ENCODE results near the gene PIGA. TPM values are rescaled to one million over a fixed set of nuclear protein-coding genes. Genes with fewer than 3 reads are reported as not detected.

Gene PIGA
- total RNA-seq, 1 donor from 2014 or later = 6.8 TPM

DNA sequence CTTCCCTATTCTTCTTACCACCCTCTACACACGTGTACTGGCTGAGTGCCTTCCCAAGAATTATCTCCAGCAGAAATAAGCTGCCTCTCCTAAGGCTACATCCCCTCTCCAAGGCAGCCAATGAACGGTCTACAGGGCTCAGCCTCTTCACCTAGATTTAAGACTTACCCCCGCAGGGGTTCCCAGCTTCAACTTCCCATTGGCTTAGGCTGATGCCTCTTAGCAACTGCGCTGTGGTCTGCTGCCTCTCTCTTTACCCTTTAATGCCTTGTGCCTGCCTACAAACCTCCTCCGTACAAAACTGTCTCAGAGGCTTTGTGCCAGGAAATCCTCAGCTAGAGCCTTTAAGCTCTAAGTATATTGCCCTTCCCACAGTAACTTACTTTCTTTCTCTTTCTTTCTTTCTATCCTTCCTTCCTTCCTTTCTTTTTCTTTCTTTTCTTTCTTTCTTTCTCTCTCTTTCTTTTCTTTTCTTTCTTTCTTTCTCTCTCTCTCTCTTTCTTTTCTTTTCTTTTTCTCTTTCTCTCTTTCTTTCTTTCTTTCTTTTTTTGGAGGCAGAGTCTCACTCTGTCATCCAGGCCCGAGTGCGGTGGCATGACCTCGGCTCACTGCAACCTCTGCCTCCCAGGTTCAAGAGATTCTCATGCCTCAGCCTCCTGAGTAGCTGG lies 15.1 kb upstream of the PIGA start:
- Histone ChIP-seq H3K27ac (ENCODE audit: low read depth, low read length) (no peak overlapping the region), H3K4me3 (ENCODE audit: low read length in 3 of 3) (no peak overlapping the region), H3K4me1 (ENCODE audit: control insufficient read depth in 3 of 3, insufficient read depth in 3 of 3, low read length in 3 of 3) (no peaks in the 10 kb centered on the region), H3K9me3 (ENCODE audit: control insufficient read depth in 3 of 3, low read length in 3 of 3) (no peaks in the 10 kb centered on the region), H3K36me3 (ENCODE audit: control insufficient read depth in 3 of 3, insufficient read depth in 3 of 3, low read length in 3 of 3) (peaks cover 3 to 5% (median 3%) of the 10 kb centered on the region in 3 donors), H3K27me3 (ENCODE audit: control insufficient read depth in 3 of 3, insufficient read depth in 3 of 3, low read length in 3 of 3) (peaks cover 0 to 3% (median 0%) of the 10 kb centered on the region in 3 donors), H3K9ac (ENCODE audit: low read depth in 1 of 3, low read length in 3 of 3) (no peak overlapping the region)

GRCh38 chrX:15349046-15349445 lies 13.7 kb upstream of the PIGA start:
- no peaks in the 10 kb centered on the region for H3K9me3 ChIP-seq (ENCODE audit: control insufficient read depth in 3 of 3, low read length in 3 of 3)
- H3K36me3 ChIP-seq (ENCODE audit: control insufficient read depth in 3 of 3, insufficient read depth in 3 of 3, low read length in 3 of 3) = peaks cover 2 to 5% (median 3%) of the 10 kb centered on the region in 3 donors
- H3K9ac ChIP-seq (ENCODE audit: low read depth in 1 of 3, low read length in 3 of 3) = no peak overlapping the region
- no peak overlapping the region for H3K4me3 ChIP-seq (ENCODE audit: low read length in 3 of 3)
- H3K27me3 ChIP-seq (ENCODE audit: control insufficient read depth in 3 of 3, insufficient read depth in 3 of 3, low read length in 3 of 3) = peaks cover 0 to 3% (median 0%) of the 10 kb centered on the region in 3 donors
- no peak overlapping the region for H3K27ac ChIP-seq (ENCODE audit: low read depth, low read length)
- no peaks in the 10 kb centered on the region for H3K4me1 ChIP-seq (ENCODE audit: control insufficient read depth in 3 of 3, insufficient read depth in 3 of 3, low read length in 3 of 3)

DNA sequence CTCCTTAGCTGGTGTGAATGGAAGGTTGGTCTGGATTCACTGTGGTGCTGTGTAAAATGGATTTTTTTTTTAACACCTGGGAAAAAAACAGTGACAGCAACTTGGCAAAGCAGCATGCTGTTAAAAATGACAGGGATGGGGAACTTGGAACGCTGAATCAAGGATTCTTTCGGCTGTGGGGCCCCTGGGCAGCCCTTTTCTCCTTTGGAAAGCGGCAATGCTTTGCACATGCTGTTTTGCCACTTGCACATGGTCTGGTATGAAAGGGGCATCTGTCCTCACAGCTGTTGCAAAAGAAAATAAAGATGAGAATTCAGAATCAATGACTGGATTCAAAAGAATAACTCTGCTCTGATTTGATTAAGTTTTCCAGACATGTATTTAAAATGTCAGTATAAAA lies 10.7 kb upstream of the PIGA start:
- no peaks in the 10 kb centered on the region for H3K9me3 ChIP-seq (ENCODE audit: control insufficient read depth in 3 of 3, low read length in 3 of 3)
- no peak overlapping the region for H3K9ac ChIP-seq (ENCODE audit: low read depth in 1 of 3, low read length in 3 of 3)
- no peaks in the 10 kb centered on the region for H3K4me1 ChIP-seq (ENCODE audit: control insufficient read depth in 3 of 3, insufficient read depth in 3 of 3, low read length in 3 of 3)
- peaks cover 0 to 3% (median 0%) of the 10 kb centered on the region in 3 donors for H3K27me3 ChIP-seq (ENCODE audit: control insufficient read depth in 3 of 3, insufficient read depth in 3 of 3, low read length in 3 of 3)
- no peak overlapping the region for H3K4me3 ChIP-seq (ENCODE audit: low read length in 3 of 3)
- H3K36me3 ChIP-seq (ENCODE audit: control insufficient read depth in 3 of 3, insufficient read depth in 3 of 3, low read length in 3 of 3) = peaks cover 2 to 3% (median 3%) of the 10 kb centered on the region in 3 donors
- H3K27ac ChIP-seq (ENCODE audit: low read depth, low read length) = no peak overlapping the region

DNA sequence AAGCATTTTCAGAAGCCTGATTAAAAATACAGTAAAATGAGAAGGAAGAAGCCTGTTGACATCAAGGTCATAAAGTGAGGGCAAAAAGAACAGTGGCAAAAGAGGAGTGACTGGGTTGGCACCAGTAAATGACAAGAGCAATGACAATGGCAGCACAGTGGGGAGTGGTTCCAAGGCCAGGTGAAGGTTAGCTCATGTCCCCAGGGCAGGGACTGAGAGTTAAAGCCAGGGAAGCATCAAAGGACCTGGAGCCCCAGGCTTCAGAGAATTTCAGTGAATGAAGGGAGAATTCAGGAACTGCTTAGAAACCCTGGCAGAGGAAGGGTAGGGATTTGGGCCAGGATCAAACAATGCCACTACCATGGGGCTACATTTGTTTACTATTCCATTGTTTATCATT lies 8.8 kb upstream of the PIGA start:
- Histone ChIP-seq H3K4me3 (ENCODE audit: low read length in 3 of 3) (no peak overlapping the region), H3K27ac (ENCODE audit: low read depth, low read length) (no peak overlapping the region), H3K27me3 (ENCODE audit: control insufficient read depth in 3 of 3, insufficient read depth in 3 of 3, low read length in 3 of 3) (peaks cover 0 to 3% (median 0%) of the 10 kb centered on the region in 3 donors), H3K9me3 (ENCODE audit: control insufficient read depth in 3 of 3, low read length in 3 of 3) (no peaks in the 10 kb centered on the region), H3K36me3 (ENCODE audit: control insufficient read depth in 3 of 3, insufficient read depth in 3 of 3, low read length in 3 of 3) (peaks cover 2 to 3% (median 3%) of the 10 kb centered on the region in 3 donors), H3K4me1 (ENCODE audit: control insufficient read depth in 3 of 3, insufficient read depth in 3 of 3, low read length in 3 of 3) (no peaks in the 10 kb centered on the region), H3K9ac (ENCODE audit: low read depth in 1 of 3, low read length in 3 of 3) (no peak overlapping the region)

DNA sequence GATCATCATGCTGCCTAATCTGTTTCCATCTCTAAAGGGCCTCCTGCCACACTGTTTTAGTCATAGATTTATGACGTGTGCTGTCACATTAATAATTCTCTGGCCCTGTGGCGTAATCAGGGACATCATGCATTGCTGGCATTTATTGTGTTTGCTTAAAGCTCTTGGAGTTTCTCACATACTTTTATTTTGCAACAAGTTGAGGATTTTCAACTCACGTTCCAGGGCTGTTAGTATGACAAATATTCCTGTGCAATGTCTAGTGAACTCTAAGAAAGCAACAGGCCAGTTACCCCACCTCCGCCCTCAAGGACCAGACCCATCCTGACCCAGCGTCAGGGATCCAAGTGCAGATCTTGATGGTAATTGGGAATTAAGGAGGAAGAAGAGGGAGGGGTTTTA lies 7.8 kb upstream of the PIGA start:
- Histone ChIP-seq H3K4me3 (ENCODE audit: low read length in 3 of 3) (no peak overlapping the region), H3K9ac (ENCODE audit: low read depth in 1 of 3, low read length in 3 of 3) (no peak overlapping the region), H3K4me1 (ENCODE audit: control insufficient read depth in 3 of 3, insufficient read depth in 3 of 3, low read length in 3 of 3) (no peaks in the 10 kb centered on the region), H3K27ac (ENCODE audit: low read depth, low read length) (no peak overlapping the region), H3K36me3 (ENCODE audit: control insufficient read depth in 3 of 3, insufficient read depth in 3 of 3, low read length in 3 of 3) (peaks cover 2 to 3% (median 3%) of the 10 kb centered on the region in 3 donors), H3K9me3 (ENCODE audit: control insufficient read depth in 3 of 3, low read length in 3 of 3) (no peaks in the 10 kb centered on the region), H3K27me3 (ENCODE audit: control insufficient read depth in 3 of 3, insufficient read depth in 3 of 3, low read length in 3 of 3) (no peaks in the 10 kb centered on the region)

DNA sequence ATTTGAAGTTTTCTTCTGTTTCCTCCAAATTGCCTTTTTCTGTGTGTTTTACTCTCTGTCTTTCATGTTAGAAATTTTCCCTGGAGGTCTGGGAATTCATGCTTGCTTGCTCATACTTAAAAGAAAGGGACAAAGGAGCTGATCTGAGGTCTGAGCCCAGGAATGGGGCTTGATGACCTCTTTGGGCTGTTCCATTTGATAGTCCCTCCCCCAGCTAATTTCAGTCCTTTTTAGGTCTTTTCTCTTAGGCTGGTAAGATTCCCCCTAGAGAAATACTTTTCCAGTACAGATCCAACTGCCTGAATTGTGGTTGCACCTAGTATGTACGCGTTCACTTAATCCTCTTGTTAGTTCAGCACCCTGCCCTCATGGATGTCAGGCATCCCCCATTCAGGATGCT lies 5.5 kb upstream of the PIGA start:
- Histone ChIP-seq H3K9me3 (ENCODE audit: control insufficient read depth in 3 of 3, low read length in 3 of 3) (no peaks in the 10 kb centered on the region), H3K27ac (ENCODE audit: low read depth, low read length) (no peak overlapping the region), H3K4me3 (ENCODE audit: low read length in 3 of 3) (no peak overlapping the region), H3K27me3 (ENCODE audit: control insufficient read depth in 3 of 3, insufficient read depth in 3 of 3, low read length in 3 of 3) (no peaks in the 10 kb centered on the region), H3K36me3 (ENCODE audit: control insufficient read depth in 3 of 3, insufficient read depth in 3 of 3, low read length in 3 of 3) (peaks cover 0 to under 1% (median 0%) of the 10 kb centered on the region in 3 donors), H3K9ac (ENCODE audit: low read depth in 1 of 3, low read length in 3 of 3) (no peak overlapping the region), H3K4me1 (ENCODE audit: control insufficient read depth in 3 of 3, insufficient read depth in 3 of 3, low read length in 3 of 3) (peaks cover 0 to 13% (median 0%) of the 10 kb centered on the region in 3 donors)

- Histone ChIP-seq H3K9ac (ENCODE audit: low read depth in 1 of 3, low read length in 3 of 3) (peak overlapping the region; percentile 16 to 73 (median 41)), H3K9me3 (ENCODE audit: control insufficient read depth in 3 of 3, low read length in 3 of 3) (no peaks in the 10 kb centered on the region), H3K4me3 (ENCODE audit: low read length in 3 of 3) (peak overlapping the region; percentile 39 to 78 (median 55)), H3K27ac (ENCODE audit: low read depth, low read length) (peak overlapping the region; percentile 73), H3K36me3 (ENCODE audit: control insufficient read depth in 3 of 3, insufficient read depth in 3 of 3, low read length in 3 of 3) (peaks cover 0 to 5% (median 0%) of the 10 kb centered on the region in 3 donors), H3K4me1 (ENCODE audit: control insufficient read depth in 3 of 3, insufficient read depth in 3 of 3, low read length in 3 of 3) (peaks cover 0 to 22% (median 3%) of the 10 kb centered on the region in 3 donors), H3K27me3 (ENCODE audit: control insufficient read depth in 3 of 3, insufficient read depth in 3 of 3, low read length in 3 of 3) (no peaks in the 10 kb centered on the region)
Measured at GRCh38 chrX:15336023-15336413, 695 bp upstream of the PIGA start.

- Histone ChIP-seq H3K9ac (ENCODE audit: low read depth in 1 of 3, low read length in 3 of 3) (peak overlapping the region; percentile 82 to 87 (median 84)), H3K4me1 (ENCODE audit: control insufficient read depth in 3 of 3, insufficient read depth in 3 of 3, low read length in 3 of 3) (peaks cover 0 to 22% (median 3%) of the 10 kb centered on the region in 3 donors), H3K4me3 (ENCODE audit: low read length in 3 of 3) (peak overlapping the region; percentile 74 to 81 (median 81)), H3K27ac (ENCODE audit: low read depth, low read length) (peak overlapping the region; percentile 85), H3K27me3 (ENCODE audit: control insufficient read depth in 3 of 3, insufficient read depth in 3 of 3, low read length in 3 of 3) (no peaks in the 10 kb centered on the region), H3K36me3 (ENCODE audit: control insufficient read depth in 3 of 3, insufficient read depth in 3 of 3, low read length in 3 of 3) (peaks cover 0 to 5% (median 0%) of the 10 kb centered on the region in 3 donors), H3K9me3 (ENCODE audit: control insufficient read depth in 3 of 3, low read length in 3 of 3) (no peaks in the 10 kb centered on the region)
Measured at GRCh38 chrX:15334561-15334960, 762 bp downstream of the PIGA start.

DNA sequence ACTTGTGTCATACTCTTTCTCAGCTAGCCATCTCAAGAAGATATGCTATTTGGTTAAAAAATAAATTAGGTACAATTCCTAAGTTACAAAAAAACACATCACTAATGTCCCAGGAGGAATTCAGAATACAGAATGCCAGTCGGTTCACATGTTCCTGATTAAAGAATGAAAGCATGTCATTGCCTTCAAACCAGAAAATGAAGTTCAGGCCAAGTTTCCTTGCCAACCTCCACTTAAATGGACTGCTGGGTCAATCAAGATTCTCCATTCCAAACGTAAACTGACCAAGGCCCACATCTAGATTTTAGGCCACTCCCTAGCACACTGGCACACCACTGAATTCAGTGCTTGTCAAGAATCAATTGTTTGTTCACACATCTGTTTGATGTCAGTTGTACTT lies 6.5 kb downstream of the PIGA start:
- Histone ChIP-seq H3K4me3 (ENCODE audit: low read length in 3 of 3) (no peak overlapping the region), H3K4me1 (ENCODE audit: control insufficient read depth in 3 of 3, insufficient read depth in 3 of 3, low read length in 3 of 3) (peaks cover 0 to under 1% (median 0%) of the 10 kb centered on the region in 3 donors), H3K36me3 (ENCODE audit: control insufficient read depth in 3 of 3, insufficient read depth in 3 of 3, low read length in 3 of 3) (peaks cover 0 to 5% (median 3%) of the 10 kb centered on the region in 3 donors), H3K27ac (ENCODE audit: low read depth, low read length) (no peak overlapping the region), H3K27me3 (ENCODE audit: control insufficient read depth in 3 of 3, insufficient read depth in 3 of 3, low read length in 3 of 3) (no peaks in the 10 kb centered on the region), H3K9ac (ENCODE audit: low read depth in 1 of 3, low read length in 3 of 3) (no peak overlapping the region), H3K9me3 (ENCODE audit: control insufficient read depth in 3 of 3, low read length in 3 of 3) (no peaks in the 10 kb centered on the region)

- H3K36me3 ChIP-seq (ENCODE audit: control insufficient read depth in 3 of 3, insufficient read depth in 3 of 3, low read length in 3 of 3) = peaks cover 0 to 5% (median 3%) of the 10 kb centered on the region in 3 donors
- H3K4me1 ChIP-seq (ENCODE audit: control insufficient read depth in 3 of 3, insufficient read depth in 3 of 3, low read length in 3 of 3) = no peaks in the 10 kb centered on the region
- no peaks in the 10 kb centered on the region for H3K9me3 ChIP-seq (ENCODE audit: control insufficient read depth in 3 of 3, low read length in 3 of 3)
- no peaks in the 10 kb centered on the region for H3K27me3 ChIP-seq (ENCODE audit: control insufficient read depth in 3 of 3, insufficient read depth in 3 of 3, low read length in 3 of 3)
- no peak overlapping the region for H3K9ac ChIP-seq (ENCODE audit: low read depth in 1 of 3, low read length in 3 of 3)
- no peak overlapping the region for H3K4me3 ChIP-seq (ENCODE audit: low read length in 3 of 3)
- H3K27ac ChIP-seq (ENCODE audit: low read depth, low read length) = no peak overlapping the region
Measured at GRCh38 chrX:15328131-15328530, 7.2 kb downstream of the PIGA start.
